ENCODE data around the gene TPGS2. TPM values are rescaled to one million over a fixed set of nuclear protein-coding genes. Genes with fewer than 3 reads are reported as not detected.

TPGS2 gene
- total and polyA plus RNA-seq, 2 of the 8 experiments (the other 6 are each of a cell fraction or from before 2014, with no cell fraction given), result 151 to 273 TPM

GRCh38 chr18:36843784-36844183 is 15.0 kb upstream of the TPGS2 start (continued):
- TF ChIP-seq ATF2 (IDR thresholded peaks at IDR 0.05; ENCODE audit: low read length) (no peak), MAFK (IDR thresholded peaks at IDR 0.05; ENCODE audit: low read depth, low read length) (no peak), CHD2 (IDR thresholded peaks at IDR 0.05; ENCODE audit: low read length) (no peak), MAX (IDR thresholded peaks at IDR 0.05) (no peak), ASH2L (IDR thresholded peaks at IDR 0.05; ENCODE audit: low read length) (no peak)

All from H1 (cell line).